Panc1 (cell line): ENCODE measurements around the gene CAMKK1. TPM values are rescaled to one million over a fixed set of nuclear protein-coding genes. Genes with fewer than 3 reads are reported as not detected.
"Not testable (repeated sequence)": the region's sequence is repeated elsewhere in the genome, so short reads cannot be mapped to it uniquely, and the experiment has no call there.

Experiments
- ATAC-seq: fragments of 200-7000 bp; cut with Tn5 transposase; 2 replicates; pipeline ENCODE4 v1.9.1; 2020; ENCODE audit warnings: mild to moderate bottlenecking, moderate library complexity
- BruUV-seq: library from RNA; stranded (reverse); fragments of 400-500 nt; replicated peaks from 2 replicates; lab custom pipeline; 2021; lab: Mats Ljungman, UMichigan
- CTCF ChIA-PET: fragments of 300-600 bp; sonication (Branson Sonifier 250); formaldehyde crosslinking; loops from one replicate; lab custom pipeline; 2022; ENCODE audit warnings: antibody characterized with exemption; lab: Charles Lee
- POLR2A ChIA-PET: fragments of 300-600 bp; sonication (Branson Sonifier 250); formaldehyde crosslinking; loops from one replicate; lab custom pipeline; 2022; ENCODE audit warnings: antibody characterized with exemption; lab: Charles Lee
- DNase-seq: peaks from one replicate; pipeline ENCODE4 v3.0.0-alpha.2; 2010; ENCODE audit warnings: low read depth, low spot score
- H3K27ac ChIP-seq: 2 replicates; pipeline ENCODE4 v1.5.1; 2011; ENCODE audit warnings: mild to moderate bottlenecking, low read length, inconsistent platforms
- H3K27me3 ChIP-seq: fragments of 200-500 bp; sonication (Bioruptor generic); 2 replicates; pipeline ENCODE4 v1.6.0; 2014; ENCODE audit warnings: low read length, inconsistent platforms; ENCODE audit not compliant: control insufficient read depth, insufficient read depth
- H3K36me3 ChIP-seq: fragments of 200-500 bp; sonication (Bioruptor generic); 2 replicates; pipeline ENCODE4 v1.5.1; 2014; ENCODE audit warnings: inconsistent platforms, mild to moderate bottlenecking, low read length, moderate library complexity; ENCODE audit not compliant: control insufficient read depth, insufficient read depth
- H3K4me1 ChIP-seq: 2 replicates; pipeline ENCODE4 v1.5.1; 2011; ENCODE audit warnings: inconsistent platforms, mild to moderate bottlenecking, low read length, moderate library complexity; ENCODE audit not compliant: control insufficient read depth, insufficient read depth
- H3K4me3 ChIP-seq, 2 experiments: 2 replicates each; pipeline ENCODE4 v1.5.1; 2011 to 2012; ENCODE audit warnings: low read depth in 2 of 2, low read length in 2 of 2, mild to moderate bottlenecking in 2 of 2, inconsistent platforms in 1 of 2, moderate library complexity in 1 of 2
- H3K9me3 ChIP-seq: fragments of 200-500 bp; sonication (Bioruptor generic); 2 replicates; pipeline ENCODE4 v1.5.1; 2014; ENCODE audit warnings: low read depth, mild to moderate bottlenecking, inconsistent platforms, low read length, moderate library complexity; ENCODE audit not compliant: control insufficient read depth, insufficient read depth
- CTCF ChIP-seq: fragments of 450-650 bp; IDR thresholded peaks from 2 replicates; pipeline ENCODE4 v1.5.1; 2017; ENCODE audit warnings: mild to moderate bottlenecking
- POLR2AphosphoS5 ChIP-seq: IDR thresholded peaks from 2 replicates; pipeline ENCODE4 v1.6.1; 2012; ENCODE audit warnings: mild to moderate bottlenecking, low read depth, low read length, moderate library complexity
- REST ChIP-seq, 2 experiments: IDR thresholded peaks; 2 replicates each; pipeline ENCODE4 v1.6.1; 2011 to 2012; ENCODE audit warnings: low read depth in 2 of 2, control low read depth in 1 of 2, low read length in 1 of 2, mild to moderate bottlenecking in 1 of 2, moderate library complexity in 1 of 2; ENCODE audit not compliant: insufficient read depth in 1 of 2
- SIN3A ChIP-seq: IDR thresholded peaks from 2 replicates; pipeline ENCODE4 v1.6.1; 2012; ENCODE audit warnings: low read depth, mild to moderate bottlenecking, low read length, moderate library complexity, borderline replicate concordance; ENCODE audit not compliant: insufficient read depth
- TCF7L2 ChIP-seq: IDR thresholded peaks from 2 replicates; pipeline ENCODE4 v1.6.1; 2011; ENCODE audit warnings: mild to moderate bottlenecking, low read depth, low read length, inconsistent platforms
- in situ Hi-C: cut with HindIII; loops from 2 replicates; pipeline ENCODE4 v1.10.0; 2016; ENCODE audit warnings: low sequenced_read_pairs, low pct_unique_long_range_greater_than_20kb
- intact Hi-C: fragments of 100-400 bp; cut with micrococcal nuclease; formaldehyde crosslinking; loops from one replicate; pipeline ENCODE4 v1.10.0; 2022; ENCODE audit not compliant: unreplicated experiment
- total RNA-seq: library from RNA; stranded (reverse); gene quantifications from one replicate; pipeline ENCODE4 v1.2.1, GENCODE V29; 2021; ENCODE audit not compliant: unreplicated experiment

Gene CAMKK1
- total RNA-seq, 1 experiment from 2014 or later = 6.7 TPM

DNA sequence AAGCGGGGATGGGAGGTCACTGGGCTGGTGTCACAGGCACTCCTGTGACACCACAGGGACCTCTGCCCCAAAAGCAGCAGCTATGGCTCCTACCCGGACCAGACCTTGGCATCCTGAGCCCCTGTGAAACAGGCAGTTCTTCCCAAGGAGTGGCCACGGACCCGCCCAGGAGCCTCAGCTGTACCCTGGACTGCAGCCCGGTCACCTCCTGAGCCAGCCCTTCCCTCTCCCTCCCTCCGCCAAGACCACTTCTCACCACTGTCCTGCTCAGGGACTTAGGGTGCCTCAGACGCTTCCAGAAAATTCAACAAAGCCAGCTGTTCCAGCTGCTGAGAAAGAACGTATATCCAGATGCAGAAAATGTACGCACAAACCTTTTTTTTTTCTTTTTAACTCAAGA, 32.9 kb downstream of the CAMKK1 start:
- intact Hi-C loops (no loop called here), in situ Hi-C loops (no loop called here)
- POLR2A ChIA-PET = no interaction called here
- H3K9me3 ChIP-seq = no peaks in the 10 kb centered on the region
- no peak for TF ChIP-seq TCF7L2
- no peak for TF ChIP-seq REST (IDR thresholded peaks at IDR 0.05; ENCODE audit: insufficient read depth in 1 of 2, low read depth in 2 of 2, low read length in 1 of 2)
- no peak for TF ChIP-seq CTCF
- no peak for TF ChIP-seq POLR2AphosphoS5
- TF ChIP-seq SIN3A = no peak
- no peaks in the 10 kb centered on the region for H3K36me3 ChIP-seq
- H3K4me3 ChIP-seq = no peak overlapping the region
- CTCF ChIA-PET = no interaction called here
- no peaks in the 10 kb centered on the region for H3K4me1 ChIP-seq
- no TSS peak for BruUV-seq
- no peak for ATAC-seq
- DNase-seq = no peak
- H3K27me3 ChIP-seq = no peaks in the 10 kb centered on the region
- H3K27ac ChIP-seq = no peak overlapping the region

DNA sequence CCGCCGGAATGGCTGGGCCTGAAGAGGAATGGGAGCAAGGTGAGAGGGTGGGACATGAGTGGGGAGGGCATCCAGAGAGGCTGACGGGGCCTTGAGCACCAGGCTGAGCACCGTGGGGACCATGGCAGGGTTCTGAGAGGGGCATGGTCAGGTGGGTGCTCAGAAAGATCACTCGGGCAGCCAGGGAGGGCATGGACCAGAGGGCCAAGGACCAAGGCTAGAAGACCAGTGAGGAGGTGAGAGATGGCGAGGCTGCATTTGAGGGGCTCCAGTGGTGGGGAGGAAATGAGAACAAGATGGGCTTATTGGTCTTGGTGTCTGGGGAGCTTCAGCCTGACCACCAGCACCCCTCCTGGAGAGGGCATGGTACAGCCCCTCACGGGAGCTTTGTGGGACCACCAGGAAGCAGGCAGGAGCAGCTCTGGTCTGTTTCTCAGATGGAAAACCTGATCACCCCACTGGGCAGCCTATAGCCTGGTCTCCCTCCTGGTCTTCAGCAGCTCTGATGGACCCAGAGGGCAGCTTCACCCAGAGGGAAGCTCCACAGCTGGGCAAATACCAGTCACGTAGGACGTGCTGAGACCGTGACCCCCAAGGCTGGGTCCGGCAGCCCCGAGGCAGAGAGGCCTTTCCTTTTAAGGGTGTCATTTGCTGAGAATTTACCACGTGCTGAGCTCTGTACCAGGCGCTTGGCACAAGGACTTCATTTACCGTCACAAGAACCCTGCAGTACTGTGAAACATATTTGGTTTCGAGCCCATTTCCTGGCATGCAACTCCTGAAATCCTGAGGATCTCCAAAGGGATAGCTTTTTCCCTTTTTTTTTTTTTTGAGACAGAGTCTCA, 35.4 kb downstream of the CAMKK1 start:
- intact Hi-C loops (no loop called here), in situ Hi-C loops (no loop called here)
- no peak overlapping the region for H3K27ac ChIP-seq
- CTCF ChIA-PET = no interaction called here
- H3K36me3 ChIP-seq = no peaks in the 10 kb centered on the region
- TF ChIP-seq SIN3A = no peak
- no peak for TF ChIP-seq POLR2AphosphoS5
- no peak for TF ChIP-seq REST (IDR thresholded peaks at IDR 0.05; ENCODE audit: insufficient read depth in 1 of 2, low read depth in 2 of 2, low read length in 1 of 2)
- TF ChIP-seq CTCF = no peak
- TF ChIP-seq TCF7L2 = no peak
- no peaks in the 10 kb centered on the region for H3K4me1 ChIP-seq
- H3K4me3 ChIP-seq = no peak overlapping the region
- peak; percentile 30; the same call in 1 of the 2 replicates for ATAC-seq
- BruUV-seq = no TSS peak
- no peak for DNase-seq
- POLR2A ChIA-PET = interaction anchor here (0.7 kb wide), 1 partner anchor 45 kb away, joined by 8 read pairs; no protein-coding TSS in a partner anchor
- H3K9me3 ChIP-seq = no peaks in the 10 kb centered on the region
- no peaks in the 10 kb centered on the region for H3K27me3 ChIP-seq

DNA sequence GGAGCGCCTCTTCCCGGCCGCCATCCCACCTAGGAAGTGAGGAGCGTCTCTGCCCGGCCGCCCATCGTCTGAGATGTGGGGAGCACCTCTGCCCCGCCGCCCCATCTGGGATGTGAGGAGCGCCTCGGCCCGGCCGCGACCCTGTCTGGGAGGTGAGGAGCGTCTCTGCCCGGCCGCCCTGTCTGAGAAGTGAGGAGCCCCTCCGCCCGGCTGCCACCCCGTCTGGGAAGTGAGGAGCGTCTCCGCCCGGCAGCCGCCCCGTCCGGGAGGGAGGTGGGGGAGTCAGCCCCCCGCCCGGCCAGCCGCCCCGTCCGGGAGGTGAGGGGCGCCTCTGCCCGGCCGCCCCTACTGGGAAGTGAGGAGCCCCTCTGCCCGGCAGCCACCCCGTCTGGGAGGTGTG, 38.6 kb downstream of the CAMKK1 start:
- in situ Hi-C loops = not testable (repeated sequence)

More for the DNA sequence above, 38.6 kb downstream of the CAMKK1 start:
- H3K27ac ChIP-seq, intact Hi-C loops, H3K4me1 ChIP-seq, H3K9me3 ChIP-seq, H3K27me3 ChIP-seq, POLR2A ChIA-PET, ATAC-seq, DNase-seq, BruUV-seq, CTCF ChIA-PET, H3K36me3 ChIP-seq, H3K4me3 ChIP-seq: not testable (repeated sequence)
